Ishikawa (cell line): ENCODE results near the gene SPNS3.

Source experiments
- CEBPB ChIP-seq: IDR thresholded peaks from 2 replicates; pipeline ENCODE4 v1.6.1; 2012
- CREB1 ChIP-seq: IDR thresholded peaks from 2 replicates; pipeline ENCODE4 v1.6.1; 2012; ENCODE audit warnings: low read depth
- EGR1 ChIP-seq: IDR thresholded peaks from 2 replicates; pipeline ENCODE4 v1.6.1; 2012
- EP300 ChIP-seq: IDR thresholded peaks from 2 replicates; pipeline ENCODE4 v1.6.1; 2012; ENCODE audit warnings: borderline replicate concordance
- MAX ChIP-seq: IDR thresholded peaks from 2 replicates; pipeline ENCODE4 v1.6.1; 2012
- RAD21 ChIP-seq: IDR thresholded peaks from 2 replicates; pipeline ENCODE4 v1.6.1; 2012; ENCODE audit warnings: low read depth
- TAF1 ChIP-seq: IDR thresholded peaks from 2 replicates; pipeline ENCODE4 v1.6.1; 2012; ENCODE audit warnings: low read depth, mild to moderate bottlenecking
- TCF12 ChIP-seq: IDR thresholded peaks from 2 replicates; pipeline ENCODE4 v1.6.1; 2012; ENCODE audit warnings: low read depth
- TEAD4 ChIP-seq: IDR thresholded peaks from 2 replicates; pipeline ENCODE4 v1.6.1; 2012
- USF1 ChIP-seq: IDR thresholded peaks from 2 replicates; pipeline ENCODE4 v1.6.1; 2012
- YY1 ChIP-seq: IDR thresholded peaks from 2 replicates; pipeline ENCODE4 v1.6.1; 2012; ENCODE audit warnings: low read depth
- TF ChIP-seq, protein P1 (sequence below): IDR thresholded peaks from 2 replicates; pipeline ENCODE4 v1.6.1; 2012; ENCODE audit warnings: low read depth, mild to moderate bottlenecking

DNA sequence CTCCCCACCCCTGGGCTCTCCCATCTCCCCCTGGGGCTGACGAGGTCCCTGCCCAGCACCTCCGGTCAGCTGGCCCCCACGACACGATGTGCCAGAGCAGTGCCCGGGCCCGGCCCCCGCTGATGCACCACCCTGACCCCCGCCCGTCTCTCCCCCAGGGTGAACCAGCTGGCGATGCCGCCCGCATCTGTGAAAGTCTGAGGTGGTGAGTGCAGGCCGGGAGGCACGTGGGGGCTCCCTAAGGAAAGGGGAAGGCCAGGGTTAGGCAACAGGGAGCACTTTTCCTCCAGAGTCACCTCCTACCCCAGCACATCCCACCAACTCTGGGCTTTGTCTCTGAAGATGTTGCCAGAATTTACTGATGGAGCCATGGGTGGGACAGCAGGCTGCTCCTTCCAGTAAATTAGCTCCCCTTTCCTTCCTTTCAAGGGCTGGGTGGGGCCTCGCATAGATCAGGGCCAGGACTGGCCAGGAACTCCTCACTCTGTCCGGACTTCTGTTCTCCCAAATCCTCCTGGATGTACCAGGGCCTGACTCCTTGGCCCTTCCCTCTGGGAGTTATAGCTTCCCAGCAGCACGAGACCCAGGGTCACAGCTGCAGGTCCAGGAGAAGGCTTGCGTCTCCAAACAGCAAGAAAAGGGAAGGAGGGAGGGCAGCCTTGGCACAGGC is 103.1 kb downstream of the SPNS3 start:
- no peak for TF ChIP-seq CREB1
- TF ChIP-seq RAD21, result no peak
- TF ChIP-seq TAF1, result no peak
- TF ChIP-seq MAX, result no peak
- no peak for TF ChIP-seq EP300
- TF ChIP-seq TEAD4, result no peak
- TF ChIP-seq EGR1, result no peak
- TF ChIP-seq TCF12, result no peak
- TF ChIP-seq, protein P1, sequence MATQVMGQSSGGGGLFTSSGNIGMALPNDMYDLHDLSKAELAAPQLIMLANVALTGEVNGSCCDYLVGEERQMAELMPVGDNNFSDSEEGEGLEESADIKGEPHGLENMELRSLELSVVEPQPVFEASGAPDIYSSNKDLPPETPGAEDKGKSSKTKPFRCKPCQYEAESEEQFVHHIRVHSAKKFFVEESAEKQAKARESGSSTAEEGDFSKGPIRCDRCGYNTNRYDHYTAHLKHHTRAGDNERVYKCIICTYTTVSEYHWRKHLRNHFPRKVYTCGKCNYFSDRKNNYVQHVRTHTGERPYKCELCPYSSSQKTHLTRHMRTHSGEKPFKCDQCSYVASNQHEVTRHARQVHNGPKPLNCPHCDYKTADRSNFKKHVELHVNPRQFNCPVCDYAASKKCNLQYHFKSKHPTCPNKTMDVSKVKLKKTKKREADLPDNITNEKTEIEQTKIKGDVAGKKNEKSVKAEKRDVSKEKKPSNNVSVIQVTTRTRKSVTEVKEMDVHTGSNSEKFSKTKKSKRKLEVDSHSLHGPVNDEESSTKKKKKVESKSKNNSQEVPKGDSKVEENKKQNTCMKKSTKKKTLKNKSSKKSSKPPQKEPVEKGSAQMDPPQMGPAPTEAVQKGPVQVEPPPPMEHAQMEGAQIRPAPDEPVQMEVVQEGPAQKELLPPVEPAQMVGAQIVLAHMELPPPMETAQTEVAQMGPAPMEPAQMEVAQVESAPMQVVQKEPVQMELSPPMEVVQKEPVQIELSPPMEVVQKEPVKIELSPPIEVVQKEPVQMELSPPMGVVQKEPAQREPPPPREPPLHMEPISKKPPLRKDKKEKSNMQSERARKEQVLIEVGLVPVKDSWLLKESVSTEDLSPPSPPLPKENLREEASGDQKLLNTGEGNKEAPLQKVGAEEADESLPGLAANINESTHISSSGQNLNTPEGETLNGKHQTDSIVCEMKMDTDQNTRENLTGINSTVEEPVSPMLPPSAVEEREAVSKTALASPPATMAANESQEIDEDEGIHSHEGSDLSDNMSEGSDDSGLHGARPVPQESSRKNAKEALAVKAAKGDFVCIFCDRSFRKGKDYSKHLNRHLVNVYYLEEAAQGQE, result no peak
- TF ChIP-seq CEBPB, result no peak
- TF ChIP-seq USF1, result no peak
- TF ChIP-seq YY1, result no peak
